Breast epithelium (tissue), 3 donors: ENCODE results near the gene SKIC8.

Experiments used
- CTCF ChIP-seq, 3 donors: fragments of 450-650 bp; IDR thresholded peaks; one replicate each; pipeline ENCODE4 v1.5.1; 2016 to 2017; ENCODE audit warnings: antibody characterized with exemption in 3 of 3, mild to moderate bottlenecking in 3 of 3, moderate library complexity in 3 of 3
- POLR2AphosphoS5 ChIP-seq, 3 donors: sonication (generic); formaldehyde crosslinking; IDR thresholded peaks; one replicate each; pipeline ENCODE4 v1.6.1; 2017; ENCODE audit warnings: antibody characterized with exemption in 3 of 3

- peak; percentile 36 to 86 (median 84) for TF ChIP-seq CTCF (IDR thresholded peaks at IDR 0.05)
- TF ChIP-seq POLR2AphosphoS5 (IDR thresholded peaks at IDR 0.05): no peak
Measured at GRCh38 chr15:78241017-78241416, 58.4 kb downstream of the SKIC8 start.
